Measurements from ENCODE around the gene IL18R1. TPM values are rescaled to one million over a fixed set of nuclear protein-coding genes. Genes with fewer than 3 reads are reported as not detected.
A peak's percentile ranks its signal among the peaks of the same experiment; 100 is the strongest.

Gene IL18R1
- total and polyA plus RNA-seq, 4 donors: 4.8 to 12.7 (median 5.9) TPM

GRCh38 chr2:102442967-102443828, 87.6 kb downstream of the IL18R1 start:
- no peaks in the 10 kb centered on the region for H3K36me3 ChIP-seq (ENCODE audit: control insufficient read depth in 4 of 4, insufficient read depth in 3 of 4, low read depth in 1 of 4, low read length in 3 of 4)
- no peak overlapping the region for H3K9ac ChIP-seq (ENCODE audit: low read depth in 1 of 2, low read length in 2 of 2)
- no peak overlapping the region for H3K4me3 ChIP-seq (ENCODE audit: low read depth in 1 of 3, low read length in 3 of 3)
- H3K27ac ChIP-seq (ENCODE audit: low read depth in 1 of 2, low read length in 2 of 2): no peak overlapping the region
- no peak for DNase-seq (ENCODE audit: low spot score)
- no peaks in the 10 kb centered on the region for H3K4me1 ChIP-seq (ENCODE audit: control insufficient read depth in 4 of 4, insufficient read depth in 4 of 4, low read length in 3 of 4)
- peak; percentile 69 for TF ChIP-seq CTCF (IDR thresholded peaks at IDR 0.05; ENCODE audit: low read depth, low read length, missing input control)
- no peak for TF ChIP-seq JUND (IDR thresholded peaks at IDR 0.05)
- TF ChIP-seq RAD21 (IDR thresholded peaks at IDR 0.05): peak; percentile 86 to 88
- no peaks in the 10 kb centered on the region for H3K27me3 ChIP-seq (ENCODE audit: control insufficient read depth in 4 of 4, insufficient read depth in 4 of 4, low read length in 3 of 4)
- WGBS: 25% methylated on average over 13 of the region's 13 CpGs
- no peaks in the 10 kb centered on the region for H3K9me3 ChIP-seq (ENCODE audit: control insufficient read depth in 4 of 4, low read length in 3 of 4)

GRCh38 chr2:102444233-102444632, 88.6 kb downstream of the IL18R1 start:
- DNase-seq (ENCODE audit: low spot score): no peak
- no peak overlapping the region for H3K9ac ChIP-seq (ENCODE audit: low read depth in 1 of 2, low read length in 2 of 2)
- no peaks in the 10 kb centered on the region for H3K9me3 ChIP-seq (ENCODE audit: control insufficient read depth in 4 of 4, low read length in 3 of 4)
- 69% methylated on average over 3 of the region's 3 CpGs for WGBS
- H3K27me3 ChIP-seq (ENCODE audit: control insufficient read depth in 4 of 4, insufficient read depth in 4 of 4, low read length in 3 of 4): no peaks in the 10 kb centered on the region
- H3K27ac ChIP-seq (ENCODE audit: low read depth in 1 of 2, low read length in 2 of 2): no peak overlapping the region
- no peak overlapping the region for H3K4me3 ChIP-seq (ENCODE audit: low read depth in 1 of 3, low read length in 3 of 3)
- H3K36me3 ChIP-seq (ENCODE audit: control insufficient read depth in 4 of 4, insufficient read depth in 3 of 4, low read depth in 1 of 4, low read length in 3 of 4): no peaks in the 10 kb centered on the region
- H3K4me1 ChIP-seq (ENCODE audit: control insufficient read depth in 4 of 4, insufficient read depth in 4 of 4, low read length in 3 of 4): no peaks in the 10 kb centered on the region
- no peak for TF ChIP-seq HNF4G (IDR thresholded peaks at IDR 0.05)
- no peak for TF ChIP-seq CTCF (IDR thresholded peaks at IDR 0.05; ENCODE audit: low read depth, low read length, missing input control)
- TF ChIP-seq SP1 (IDR thresholded peaks at IDR 0.05): no peak

GRCh38 chr2:102446936-102447335, 91.3 kb downstream of the IL18R1 start:
- WGBS: 96% methylated on average over 9 of the region's 9 CpGs

More at GRCh38 chr2:102446936-102447335, 91.3 kb downstream of the IL18R1 start:
- Histone ChIP-seq H3K9me3 (ENCODE audit: control insufficient read depth in 4 of 4, low read length in 3 of 4) (no peaks in the 10 kb centered on the region), H3K4me1 (ENCODE audit: control insufficient read depth in 4 of 4, insufficient read depth in 4 of 4, low read length in 3 of 4) (no peaks in the 10 kb centered on the region), H3K9ac (ENCODE audit: low read depth in 1 of 2, low read length in 2 of 2) (no peak overlapping the region), H3K36me3 (ENCODE audit: control insufficient read depth in 4 of 4, insufficient read depth in 3 of 4, low read depth in 1 of 4, low read length in 3 of 4) (no peaks in the 10 kb centered on the region), H3K4me3 (ENCODE audit: low read depth in 1 of 3, low read length in 3 of 3) (no peak overlapping the region), H3K27me3 (ENCODE audit: control insufficient read depth in 4 of 4, insufficient read depth in 4 of 4, low read length in 3 of 4) (no peaks in the 10 kb centered on the region), H3K27ac (ENCODE audit: low read depth in 1 of 2, low read length in 2 of 2) (no peak overlapping the region)
- no peak for DNase-seq (ENCODE audit: low spot score)
- TF ChIP-seq JUND (IDR thresholded peaks at IDR 0.05): no peak
- no peak for TF ChIP-seq REST (IDR thresholded peaks at IDR 0.05)

Small RNA genes lying within 50 kb of the gene (small RNA-seq; reads per million reads assigned to genes)
- 0.35 reads per million, percentile 38 among the genes with 10 or more reads in this experiment for gene MIR4772

Other genes with a start within 250 kb of the IL18R1 start
- gene IL1R1, start 213.1 kb upstream of the IL18R1 start, total RNA-seq: 10 to 100 TPM; 20.7 to 49.3 TPM
- gene IL1R1, start 213.1 kb upstream of the IL18R1 start, polyA plus RNA-seq: 10 to 100 TPM; 14.0 to 38.2 TPM
- gene IL1RL2, start 168.8 kb upstream of the IL18R1 start, total RNA-seq: 1 to 10 TPM in 1 of 2 donors, under 1 TPM in 1; 0.98 to 1.3 TPM
- gene IL1RL2, start 168.8 kb upstream of the IL18R1 start, polyA plus RNA-seq: 1 to 10 TPM; 1.3 to 2.0 TPM
- 1 to 10 TPM in 1 of 2 donors, under 1 TPM in 1; 0.75 to 6.2 TPM for gene IL1RL1, start 44.2 kb upstream of the IL18R1 start, total RNA-seq
- gene IL1RL1, start 44.2 kb upstream of the IL18R1 start, polyA plus RNA-seq: 1 to 10 TPM; 1.3 to 5.2 TPM
- 1 to 10 TPM; 2.1 to 7.3 TPM for gene IL18RAP, start 67.4 kb downstream of the IL18R1 start, total RNA-seq
- gene IL18RAP, start 67.4 kb downstream of the IL18R1 start, polyA plus RNA-seq: under 1 TPM; 0.14 to 0.63 TPM
- not detected for gene SLC9A4, start 117.4 kb downstream of the IL18R1 start, total RNA-seq
- not detected for gene SLC9A4, start 117.4 kb downstream of the IL18R1 start, polyA plus RNA-seq